ENCODE measurements around the gene URGCP. TPM values are rescaled to one million over a fixed set of nuclear protein-coding genes. Genes with fewer than 3 reads are reported as not detected.

URGCP gene
- total and polyA plus RNA-seq, 2 of the 4 experiments (the other 2 are of a cell fraction), result 22.0 to 25.5 TPM

DNA sequence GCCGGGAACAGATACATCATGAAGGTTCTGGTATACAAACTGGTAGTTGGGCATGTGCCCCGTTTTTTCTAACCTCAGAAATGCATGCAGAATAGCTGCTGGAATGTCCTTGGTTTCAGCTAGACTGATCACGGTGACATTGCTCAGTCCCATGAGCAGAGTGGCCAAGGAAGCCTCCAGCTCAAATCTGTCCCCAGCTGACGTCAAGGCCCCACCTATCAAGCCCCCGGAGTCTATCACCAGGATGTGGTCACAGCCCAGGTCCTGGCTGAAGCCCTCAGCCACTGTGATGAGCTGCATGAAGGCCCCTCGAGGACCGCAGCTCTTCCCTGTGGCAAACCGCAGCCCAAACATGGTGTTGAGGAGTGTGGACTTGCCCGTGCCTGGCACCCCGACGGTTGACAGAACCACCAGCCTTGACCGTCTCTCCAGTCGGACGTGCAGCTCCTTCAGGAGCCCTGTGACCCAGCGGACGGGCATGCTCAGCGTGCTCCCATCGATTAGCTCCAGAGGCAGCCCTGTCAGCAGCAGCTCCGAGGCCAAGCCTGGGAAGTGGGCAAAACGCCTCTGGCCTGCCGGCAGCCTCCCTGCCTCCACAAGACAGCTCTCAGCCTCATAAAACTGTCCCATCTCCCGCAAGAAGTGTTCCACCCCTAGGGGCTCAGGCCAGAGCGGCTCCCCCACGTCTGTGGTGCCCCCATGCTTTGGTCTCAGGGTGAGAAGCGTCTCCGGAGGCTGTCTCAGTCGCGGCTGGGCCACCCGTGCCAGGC lies 29.2 kb downstream of the URGCP start:
- H2AK5ac ChIP-seq (ENCODE audit: low read depth, low read length), result no peak overlapping the region
- no peak overlapping the region for H3K27ac ChIP-seq (ENCODE audit: insufficient read depth, low read length)
- no peak overlapping the region for H2BK120ac ChIP-seq (ENCODE audit: low read depth, low read length)
- H3K9ac ChIP-seq (ENCODE audit: low read depth, low read length), result no peak overlapping the region
- POLR2A ChIA-PET (ENCODE audit: unreplicated experiment), result no interaction called here
- ATAC-seq (ENCODE audit: low read depth), result no peak
- WGBS, 2 experiments (ENCODE audit: extremely low coverage in 2 of 2, insufficient read length in 1 of 2), result 89% methylated on average over 10 of the region's 29 CpGs; no CpG with 5 or more reads in 1 of the 2 experiments
- no peak overlapping the region for H3K4ac ChIP-seq (ENCODE audit: low read depth, low read length)
- no peak overlapping the region for H2BK15ac ChIP-seq (ENCODE audit: low read depth, low read length)
- H4K91ac ChIP-seq (ENCODE audit: insufficient read depth, low read depth, low read length), result no peak overlapping the region
- no peaks in the 10 kb centered on the region for H3K27me3 ChIP-seq (ENCODE audit: control insufficient read depth, insufficient read depth, low read length)
- no peak overlapping the region for H2BK5ac ChIP-seq (ENCODE audit: low read depth, low read length, poor library complexity, severe bottlenecking)
- no peak overlapping the region for H3K56ac ChIP-seq (ENCODE audit: extremely low read depth, insufficient read depth, low read length)
- H4K5ac ChIP-seq (ENCODE audit: low read depth, low read length), result no peak overlapping the region
- no peak for DNase-seq
- H3K9me1 ChIP-seq (ENCODE audit: insufficient read depth, low read length), result peaks cover 30% of the 10 kb centered on the region
- no TSS peak for BruUV-seq (replicated peaks)
- in situ Hi-C loops (cut with MboI; ENCODE audit: low sequenced_read_pairs) (no loop called here), dilution Hi-C loops (cut with HindIII; ENCODE audit: low sequenced_read_pairs, unreplicated experiment) (no loop called here), intact Hi-C loops (cut with micrococcal nuclease) (no loop called here)
- no peak overlapping the region for H2AFZ ChIP-seq (replicated peaks; ENCODE audit: low read length, poor library complexity)
- peaks cover 14 to 67% of the 10 kb centered on the region in 2 experiments for H3K79me1 ChIP-seq (ENCODE audit: low read depth in 1 of 2, low read length in 2 of 2)
- no peak overlapping the region for H3K18ac ChIP-seq (ENCODE audit: low read depth, low read length)
- no peak for TF ChIP-seq RCOR1 (IDR thresholded peaks at IDR 0.05; ENCODE audit: insufficient replicate concordance, low read length)
- TF ChIP-seq FOS (IDR thresholded peaks at IDR 0.05; ENCODE audit: low read depth, low read length), result no peak
- TF ChIP-seq RFX5 (IDR thresholded peaks at IDR 0.05; ENCODE audit: low read depth, low read length), result no peak
- TF ChIP-seq USF2 (IDR thresholded peaks at IDR 0.05; ENCODE audit: low read depth, low read length), result no peak
- no peak for TF ChIP-seq CHD1 (IDR thresholded peaks at IDR 0.05; ENCODE audit: low read depth, low read length)
- TF ChIP-seq BHLHE40 (IDR thresholded peaks at IDR 0.05; ENCODE audit: low read depth, low read length), result no peak
- TF ChIP-seq MXI1 (IDR thresholded peaks at IDR 0.05; ENCODE audit: borderline replicate concordance, low read depth, low read length), result no peak
- no peak overlapping the region for H3K14ac ChIP-seq (replicated peaks; ENCODE audit: low read depth, low read length)
- no peak overlapping the region for H2BK20ac ChIP-seq (ENCODE audit: low read depth, low read length)
- H3K9me3 ChIP-seq (ENCODE audit: control insufficient read depth, insufficient read depth, low read length), result no peaks in the 10 kb centered on the region
- H3K4me1 ChIP-seq (ENCODE audit: control insufficient read depth, insufficient read depth, low read length), result peaks cover 22% of the 10 kb centered on the region
- no peak overlapping the region for H2AK9ac ChIP-seq (replicated peaks; ENCODE audit: low read depth, low read length, poor library complexity)
- peaks cover 43% of the 10 kb centered on the region for H3K36me3 ChIP-seq (ENCODE audit: control insufficient read depth, insufficient read depth, low read length)
- H3K4me3 ChIP-seq (ENCODE audit: insufficient read depth, low read depth, low read length), result no peak overlapping the region
- CTCF ChIA-PET, result interaction anchor here (0.6 kb wide), 1 partner anchor 8 kb away, joined by 3 read pairs; no protein-coding TSS in a partner anchor
- no peaks in the 10 kb centered on the region; the same call in 1 of the 2 replicates for H4K20me1 ChIP-seq (ENCODE audit: insufficient read depth, low read length)
- no peak overlapping the region for H4K8ac ChIP-seq (ENCODE audit: low read depth in 2 of 2, low read length in 2 of 2)
- no peak overlapping the region for H3K4me2 ChIP-seq (ENCODE audit: low read depth, low read length)
- no peak overlapping the region for H3K23ac ChIP-seq (ENCODE audit: low read depth, low read length)
